ENCODE results near the gene SCGB2A2. TPM values are rescaled to one million over a fixed set of nuclear protein-coding genes. Genes with fewer than 3 reads are reported as not detected.

SCGB2A2 gene
- total RNA-seq, 4 donors from 2014 or later: not detected

- intact Hi-C loops (cut with DNase I): no loop called here
- Histone ChIP-seq H3K4me3 (replicated peaks in 1 of 3) (no peak overlapping the region), H3K27ac (no peak overlapping the region), H3K27me3 (no peaks in the 10 kb centered on the region), H3K4me1 (no peaks in the 10 kb centered on the region), H3K36me3 (no peaks in the 10 kb centered on the region), H3K9me3 (no peaks in the 10 kb centered on the region)
- no peak for DNase-seq
- TF ChIP-seq POLR2A (IDR thresholded peaks at IDR 0.05) (no peak), CTCF (IDR thresholded peaks at IDR 0.05) (no peak)
- WGBS, 2 donors: 53 to 55% methylated on average over 4 of the region's 4 CpGs
Measured at GRCh38 chr11:62266558-62266957, 3.4 kb upstream of the SCGB2A2 start.

DNA sequence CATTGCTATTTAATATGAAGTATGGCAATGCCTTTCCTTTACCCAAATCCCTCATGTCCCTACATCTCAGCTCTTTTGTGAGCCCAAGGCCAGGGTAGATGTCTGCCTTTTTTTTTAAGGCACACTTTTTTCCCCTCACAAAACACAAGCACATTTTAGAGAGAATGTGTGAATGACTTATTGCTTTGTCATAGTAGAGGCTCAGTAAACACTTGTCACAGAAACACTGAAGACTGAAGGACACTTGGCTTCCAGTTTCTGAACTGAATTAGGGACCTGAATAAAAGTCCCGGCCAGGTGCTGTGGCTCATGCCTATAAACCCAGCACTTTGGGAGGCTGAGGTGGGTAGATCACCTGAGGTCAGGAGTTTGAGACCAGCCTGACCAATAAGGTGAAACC, 2.9 kb upstream of the SCGB2A2 start:
- TF ChIP-seq CTCF (IDR thresholded peaks at IDR 0.05) (no peak), POLR2A (IDR thresholded peaks at IDR 0.05) (no peak)
- Histone ChIP-seq H3K27me3 (no peaks in the 10 kb centered on the region), H3K27ac (no peak overlapping the region), H3K4me1 (no peaks in the 10 kb centered on the region), H3K36me3 (no peaks in the 10 kb centered on the region), H3K9me3 (no peaks in the 10 kb centered on the region), H3K4me3 (replicated peaks in 1 of 3) (no peak overlapping the region)
- no peak for DNase-seq
- intact Hi-C loops (cut with DNase I): no loop called here
- whole genome bisulfite sequencing, 2 donors: 50 to 69% methylated on average over 1 of the region's 1 CpG

- H3K27ac ChIP-seq: no peak overlapping the region
- 78 to 80% methylated on average over 3 of the region's 3 CpGs for WGBS, 2 donors
- no peak overlapping the region for H3K4me3 ChIP-seq (replicated peaks in 1 of 3)
- no peaks in the 10 kb centered on the region for H3K4me1 ChIP-seq
- no peak for DNase-seq
- intact Hi-C loops (cut with DNase I): no loop called here
- no peaks in the 10 kb centered on the region for H3K36me3 ChIP-seq
- no peaks in the 10 kb centered on the region for H3K9me3 ChIP-seq
- no peaks in the 10 kb centered on the region for H3K27me3 ChIP-seq
- TF ChIP-seq CTCF (IDR thresholded peaks at IDR 0.05): no peak
- no peak for TF ChIP-seq POLR2A (IDR thresholded peaks at IDR 0.05)
Measured at GRCh38 chr11:62267576-62267975, 2.4 kb upstream of the SCGB2A2 start.

- TF ChIP-seq POLR2A (IDR thresholded peaks at IDR 0.05) (no peak), CTCF (IDR thresholded peaks at IDR 0.05) (no peak)
- WGBS, 2 donors: 72 to 74% methylated on average over 5 of the region's 5 CpGs
- intact Hi-C loops (cut with DNase I): no loop called here
Measured at GRCh38 chr11:62273284-62273683, 3.3 kb downstream of the SCGB2A2 start.

DNA sequence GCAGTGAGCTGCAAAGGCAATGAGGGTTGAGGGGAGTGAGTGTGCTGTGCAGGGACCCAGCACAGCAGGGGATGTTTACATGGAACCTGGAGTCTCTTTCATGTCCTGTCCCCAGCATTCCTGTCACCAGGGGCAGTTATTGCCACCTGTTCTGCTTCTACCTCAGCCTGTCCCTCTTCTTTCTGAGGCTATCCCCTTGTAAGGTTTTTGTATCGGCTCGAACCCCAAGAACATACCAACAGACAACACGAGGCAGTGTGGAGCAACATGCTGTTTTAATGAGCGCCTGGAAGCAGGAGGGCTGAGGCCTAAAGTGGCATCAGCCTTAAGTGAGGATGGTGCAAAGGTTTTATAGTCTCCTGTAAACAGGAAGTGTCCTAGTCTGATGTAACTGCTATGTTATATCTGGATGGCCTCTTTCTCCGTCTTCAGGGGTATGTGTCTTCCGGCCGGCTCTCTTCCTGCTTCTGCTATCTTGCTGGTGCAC, 3.9 kb downstream of the SCGB2A2 start:
- no peak overlapping the region for H3K4me3 ChIP-seq (replicated peaks in 1 of 3)
- WGBS, 2 donors: 76 to 84% methylated on average over 7 of the region's 7 CpGs

More at GRCh38 chr11:62273284-62273683, 3.3 kb downstream of the SCGB2A2 start:
- Histone ChIP-seq H3K36me3 (no peaks in the 10 kb centered on the region), H3K27me3 (no peaks in the 10 kb centered on the region), H3K4me1 (no peaks in the 10 kb centered on the region), H3K27ac (no peak overlapping the region), H3K4me3 (replicated peaks in 1 of 3) (no peak overlapping the region), H3K9me3 (no peaks in the 10 kb centered on the region)
- no peak for DNase-seq

More for the DNA sequence above, 3.9 kb downstream of the SCGB2A2 start:
- no peaks in the 10 kb centered on the region for H3K4me1 ChIP-seq
- H3K9me3 ChIP-seq: no peaks in the 10 kb centered on the region
- no peaks in the 10 kb centered on the region for H3K36me3 ChIP-seq
- intact Hi-C loops (cut with DNase I): no loop called here
- DNase-seq: no peak
- H3K27ac ChIP-seq: no peak overlapping the region
- TF ChIP-seq CTCF (IDR thresholded peaks at IDR 0.05): no peak
- TF ChIP-seq POLR2A (IDR thresholded peaks at IDR 0.05): no peak
- H3K27me3 ChIP-seq: no peaks in the 10 kb centered on the region

Data from thyroid gland (tissue), 4 donors.